ENCODE measurements around the gene HEPACAM.
A peak's percentile ranks its signal among the peaks of the same experiment; 100 is the strongest.

HEPACAM gene

GRCh38 chr11:124876818-124877630, 58.8 kb downstream of the HEPACAM start:
- in situ Hi-C loops (cut with MboI; ENCODE audit: low sequenced_read_pairs, unreplicated experiment) = no loop called here
- no peak for DNase-seq (ENCODE audit: low spot score)
- TF ChIP-seq CTCF (IDR thresholded peaks at IDR 0.05; ENCODE audit: borderline replicate concordance, control extremely low read depth, extremely low read depth, insufficient read depth, missing control alignments) = no peak

- DNase-seq (ENCODE audit: low spot score) = peak; percentile 94
- in situ Hi-C loops (cut with MboI; ENCODE audit: low sequenced_read_pairs, unreplicated experiment) = no loop called here
- TF ChIP-seq CTCF (IDR thresholded peaks at IDR 0.05; ENCODE audit: borderline replicate concordance, control extremely low read depth, extremely low read depth, insufficient read depth, missing control alignments) = peak; percentile 93
Measured at GRCh38 chr11:124875943-124876817, 59.7 kb downstream of the HEPACAM start.

- in situ Hi-C loops (cut with MboI; ENCODE audit: low sequenced_read_pairs, unreplicated experiment) = no loop called here
- DNase-seq (ENCODE audit: low spot score) = no peak
- no peak for TF ChIP-seq CTCF (IDR thresholded peaks at IDR 0.05; ENCODE audit: borderline replicate concordance, control extremely low read depth, extremely low read depth, insufficient read depth, missing control alignments)
Measured at GRCh38 chr11:124875401-124875800, 60.4 kb downstream of the HEPACAM start.

GRCh38 chr11:124874571-124875255, 61.1 kb downstream of the HEPACAM start:
- DNase-seq (ENCODE audit: low spot score) = no peak
- in situ Hi-C loops (cut with MboI; ENCODE audit: low sequenced_read_pairs, unreplicated experiment) = no loop called here
- TF ChIP-seq CTCF (IDR thresholded peaks at IDR 0.05; ENCODE audit: borderline replicate concordance, control extremely low read depth, extremely low read depth, insufficient read depth, missing control alignments) = no peak

- in situ Hi-C loops (cut with MboI; ENCODE audit: low sequenced_read_pairs, unreplicated experiment) = no loop called here
- no peak for DNase-seq (ENCODE audit: low spot score)
- no peak for TF ChIP-seq CTCF (IDR thresholded peaks at IDR 0.05; ENCODE audit: borderline replicate concordance, control extremely low read depth, extremely low read depth, insufficient read depth, missing control alignments)
Measured at GRCh38 chr11:124873951-124874350, 61.9 kb downstream of the HEPACAM start.

- no peak for DNase-seq (ENCODE audit: low spot score)
- no peak for TF ChIP-seq CTCF (IDR thresholded peaks at IDR 0.05; ENCODE audit: borderline replicate concordance, control extremely low read depth, extremely low read depth, insufficient read depth, missing control alignments)
- in situ Hi-C loops (cut with MboI; ENCODE audit: low sequenced_read_pairs, unreplicated experiment) = no loop called here
Measured at GRCh38 chr11:124872741-124873140, 63.1 kb downstream of the HEPACAM start.

All from GM13976 (cell line).